ENCODE measurements around the gene ZNF391.

ZNF391 gene

DNA sequence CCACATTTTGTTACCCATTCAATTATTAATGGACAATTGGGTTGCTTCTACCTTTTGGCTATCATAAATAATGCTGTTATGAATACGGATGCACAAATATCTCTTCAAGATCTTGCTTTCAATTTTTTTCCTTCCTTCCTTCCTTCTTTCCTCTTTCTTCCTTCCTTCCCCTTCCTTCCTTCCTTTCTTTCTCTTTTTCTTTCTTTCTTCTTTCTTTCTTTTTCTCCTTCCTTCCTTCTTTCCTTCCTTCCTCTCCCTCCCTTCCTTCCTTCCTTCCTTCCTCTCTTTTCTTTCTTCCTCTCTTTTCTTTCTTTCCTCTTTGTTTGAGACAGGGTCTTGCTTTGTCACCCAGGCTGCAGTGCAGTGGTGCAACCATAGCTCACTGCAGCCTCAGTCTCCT, 45.2 kb downstream of the ZNF391 start:
- no peak for DNase-seq (ENCODE audit: extremely low spot score)
- CTCF ChIA-PET: no interaction called here
- TF ChIP-seq, protein P1, sequence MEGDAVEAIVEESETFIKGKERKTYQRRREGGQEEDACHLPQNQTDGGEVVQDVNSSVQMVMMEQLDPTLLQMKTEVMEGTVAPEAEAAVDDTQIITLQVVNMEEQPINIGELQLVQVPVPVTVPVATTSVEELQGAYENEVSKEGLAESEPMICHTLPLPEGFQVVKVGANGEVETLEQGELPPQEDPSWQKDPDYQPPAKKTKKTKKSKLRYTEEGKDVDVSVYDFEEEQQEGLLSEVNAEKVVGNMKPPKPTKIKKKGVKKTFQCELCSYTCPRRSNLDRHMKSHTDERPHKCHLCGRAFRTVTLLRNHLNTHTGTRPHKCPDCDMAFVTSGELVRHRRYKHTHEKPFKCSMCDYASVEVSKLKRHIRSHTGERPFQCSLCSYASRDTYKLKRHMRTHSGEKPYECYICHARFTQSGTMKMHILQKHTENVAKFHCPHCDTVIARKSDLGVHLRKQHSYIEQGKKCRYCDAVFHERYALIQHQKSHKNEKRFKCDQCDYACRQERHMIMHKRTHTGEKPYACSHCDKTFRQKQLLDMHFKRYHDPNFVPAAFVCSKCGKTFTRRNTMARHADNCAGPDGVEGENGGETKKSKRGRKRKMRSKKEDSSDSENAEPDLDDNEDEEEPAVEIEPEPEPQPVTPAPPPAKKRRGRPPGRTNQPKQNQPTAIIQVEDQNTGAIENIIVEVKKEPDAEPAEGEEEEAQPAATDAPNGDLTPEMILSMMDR (IDR thresholded peaks at IDR 0.05; ENCODE audit: control extremely low read depth, extremely low read depth, low read depth, missing control alignments): no peak
- POLR2A ChIA-PET: no interaction called here

DNA sequence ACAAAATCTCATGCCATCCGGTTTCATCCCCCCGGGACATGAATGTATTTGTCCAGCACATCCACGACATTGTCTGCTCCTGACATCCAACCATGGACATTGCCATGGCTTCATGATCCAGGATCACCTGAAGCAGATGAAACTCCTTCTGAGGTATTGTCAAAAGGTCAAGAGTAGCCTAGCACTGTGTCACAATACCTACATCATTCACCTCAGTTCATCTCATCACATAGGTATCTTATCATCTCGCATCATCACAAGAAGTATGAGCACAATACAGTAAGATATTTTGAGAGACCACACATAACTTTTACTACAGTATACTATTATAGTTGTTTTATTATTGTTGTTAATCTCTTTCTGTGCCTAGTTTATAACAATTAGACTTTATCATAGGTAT, 50.8 kb downstream of the ZNF391 start:
- ChIA-PET POLR2A (no interaction called here), CTCF (no interaction called here)
- TF ChIP-seq, protein P1 (IDR thresholded peaks at IDR 0.05; ENCODE audit: control extremely low read depth, extremely low read depth, low read depth, missing control alignments): no peak
- no peak for DNase-seq (ENCODE audit: extremely low spot score)

- TF ChIP-seq, protein P1 (IDR thresholded peaks at IDR 0.05; ENCODE audit: control extremely low read depth, extremely low read depth, low read depth, missing control alignments): no peak
- ChIA-PET POLR2A (no interaction called here), CTCF (no interaction called here)
- DNase-seq (ENCODE audit: extremely low spot score): no peak
Observed at GRCh38 chr6:27441001-27441400, 52.4 kb downstream of the ZNF391 start.

- ChIA-PET POLR2A (no interaction called here), CTCF (no interaction called here)
- DNase-seq (ENCODE audit: extremely low spot score): no peak
- TF ChIP-seq, protein P1 (IDR thresholded peaks at IDR 0.05; ENCODE audit: control extremely low read depth, extremely low read depth, low read depth, missing control alignments): no peak
Observed at GRCh38 chr6:27442932-27443331, 54.4 kb downstream of the ZNF391 start.

DNA sequence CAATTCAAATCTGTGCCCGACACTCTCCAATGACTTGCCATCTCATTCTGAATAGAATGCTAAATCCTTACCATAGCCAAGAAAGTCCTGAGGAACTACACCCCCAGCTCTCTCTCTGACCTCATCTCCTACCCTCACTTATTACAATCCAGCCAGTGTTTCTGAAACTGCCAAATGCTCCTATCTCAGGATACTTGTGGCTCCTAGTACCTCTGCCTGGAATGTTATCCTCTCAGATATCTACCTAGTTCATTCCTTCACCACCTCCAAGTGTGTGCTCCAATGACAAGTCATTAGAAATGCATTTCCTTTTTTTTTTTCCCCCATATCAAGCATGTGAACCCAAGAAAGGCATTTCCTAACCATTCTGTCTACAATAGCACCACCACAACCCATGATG, 59.9 kb downstream of the ZNF391 start:
- TF ChIP-seq, protein P1 (IDR thresholded peaks at IDR 0.05; ENCODE audit: control extremely low read depth, extremely low read depth, low read depth, missing control alignments): no peak
- POLR2A ChIA-PET: no interaction called here
- no peak for DNase-seq (ENCODE audit: extremely low spot score)
- CTCF ChIA-PET: no interaction called here

- TF ChIP-seq, protein P1 (IDR thresholded peaks at IDR 0.05; ENCODE audit: control extremely low read depth, extremely low read depth, low read depth, missing control alignments): no peak
- DNase-seq (ENCODE audit: extremely low spot score): no peak
- ChIA-PET CTCF (no interaction called here), POLR2A (no interaction called here)
Observed at GRCh38 chr6:27451660-27452390, 63.3 kb downstream of the ZNF391 start.

Measured in GM10248 (cell line).